ENCODE measurements around the gene PXDC1.
"Not testable (repeated sequence)": the region's sequence is repeated elsewhere in the genome, so short reads cannot be mapped to it uniquely, and the experiment has no call there.

PXDC1 gene

GRCh38 chr6:3782876-3783832, 31.6 kb upstream of the PXDC1 start:
- no peak for DNase-seq

GRCh38 chr6:3781504-3781903, 30.0 kb upstream of the PXDC1 start:
- no peak for DNase-seq

- DNase-seq = no peak
Observed at GRCh38 chr6:3779574-3779849, 28.0 kb upstream of the PXDC1 start.

GRCh38 chr6:3778701-3779573, 27.4 kb upstream of the PXDC1 start:
- no peak for DNase-seq

- no peak for DNase-seq
Observed at GRCh38 chr6:3777730-3778461, 26.4 kb upstream of the PXDC1 start.

- no peak for DNase-seq
Observed at GRCh38 chr6:3776881-3777507, 25.5 kb upstream of the PXDC1 start.

GRCh38 chr6:3775847-3776246, 24.3 kb upstream of the PXDC1 start:
- no peak for DNase-seq

GRCh38 chr6:3775386-3775785, 23.9 kb upstream of the PXDC1 start:
- DNase-seq = no peak

- no peak for DNase-seq
Observed at GRCh38 chr6:3773678-3774298, 22.3 kb upstream of the PXDC1 start.

GRCh38 chr6:3772127-3772999, 20.9 kb upstream of the PXDC1 start:
- not testable (repeated sequence) for DNase-seq

- DNase-seq = no peak
Observed at GRCh38 chr6:3771407-3772011, 20.0 kb upstream of the PXDC1 start.

GRCh38 chr6:3770023-3770720, 18.7 kb upstream of the PXDC1 start:
- DNase-seq = no peak

GRCh38 chr6:3769610-3770009, 18.1 kb upstream of the PXDC1 start:
- DNase-seq = no peak

GRCh38 chr6:3768502-3768901, 17.0 kb upstream of the PXDC1 start:
- DNase-seq = no peak

- not testable (repeated sequence) for DNase-seq
Observed at GRCh38 chr6:3767483-3767882, 16.0 kb upstream of the PXDC1 start.

- no peak for DNase-seq
Observed at GRCh38 chr6:3766214-3766613, 14.7 kb upstream of the PXDC1 start.

GRCh38 chr6:3765415-3765814, 13.9 kb upstream of the PXDC1 start:
- no peak for DNase-seq

- DNase-seq = no peak
Observed at GRCh38 chr6:3764516-3765335, 13.2 kb upstream of the PXDC1 start.

GRCh38 chr6:3762852-3763251, 11.3 kb upstream of the PXDC1 start:
- DNase-seq = no peak

Measured in NCI-H510A (cell line).